Measurements from ENCODE around the gene NT5C2. TPM values are rescaled to one million over a fixed set of nuclear protein-coding genes. Genes with fewer than 3 reads are reported as not detected.
A peak's percentile ranks its signal among the peaks of the same experiment; 100 is the strongest.

The NT5C2 gene
- 84.2 and 106 TPM in 2 replicates for total RNA-seq (2021; fragmentation: NEBNext Ultra II Directional; extraction: Animal tissue kit (Norgen Biotek cat#: 25700))
- 29.4 and 35.2 TPM in 2 replicates for polyA plus RNA-seq (2011; rRNA removed)
- polyA plus RNA-seq (2011; cell fraction: cytosol; rRNA removed) = 37.8 TPM
- polyA plus RNA-seq (2011; cell fraction: nucleus; rRNA removed) = 26.9 TPM
- polyA plus RNA-seq (2012, experiment 1 of 2) = 26.4 to 80.7 TPM (median 34.4 TPM) in 4 replicates
- polyA plus RNA-seq (2012, experiment 2 of 2) = 6.6 TPM
- 46.5 TPM for polyA plus RNA-seq (2013, experiment 1 of 2)
- 43.0 TPM for polyA plus RNA-seq (2013, experiment 2 of 2)
- polyA minus RNA-seq (2011; rRNA and poly(A)+ RNA removed) = 40.1 and 47.7 TPM in 2 replicates
- 23.6 TPM for polyA minus RNA-seq (2011; cell fraction: cytosol; rRNA and poly(A)+ RNA removed)
- polyA minus RNA-seq (2011; cell fraction: nucleus; rRNA and poly(A)+ RNA removed) = 40.6 TPM
- long read RNA-seq, experiment 1, partial matches to known transcripts = 10 of 47 reads
- long read RNA-seq, experiment 1, other reads (novel, unspliced or antisense) = 34 of 47 reads
- long read RNA-seq, experiment 2, transcript NT5C2-201 (18 exons, 3,435 nt) = major isoform, 11 of 27 reads
- long read RNA-seq, experiment 2, partial matches to known transcripts = 1 of 27 reads
- long read RNA-seq, experiment 2, other reads (novel, unspliced or antisense) = 14 of 27 reads

DNA sequence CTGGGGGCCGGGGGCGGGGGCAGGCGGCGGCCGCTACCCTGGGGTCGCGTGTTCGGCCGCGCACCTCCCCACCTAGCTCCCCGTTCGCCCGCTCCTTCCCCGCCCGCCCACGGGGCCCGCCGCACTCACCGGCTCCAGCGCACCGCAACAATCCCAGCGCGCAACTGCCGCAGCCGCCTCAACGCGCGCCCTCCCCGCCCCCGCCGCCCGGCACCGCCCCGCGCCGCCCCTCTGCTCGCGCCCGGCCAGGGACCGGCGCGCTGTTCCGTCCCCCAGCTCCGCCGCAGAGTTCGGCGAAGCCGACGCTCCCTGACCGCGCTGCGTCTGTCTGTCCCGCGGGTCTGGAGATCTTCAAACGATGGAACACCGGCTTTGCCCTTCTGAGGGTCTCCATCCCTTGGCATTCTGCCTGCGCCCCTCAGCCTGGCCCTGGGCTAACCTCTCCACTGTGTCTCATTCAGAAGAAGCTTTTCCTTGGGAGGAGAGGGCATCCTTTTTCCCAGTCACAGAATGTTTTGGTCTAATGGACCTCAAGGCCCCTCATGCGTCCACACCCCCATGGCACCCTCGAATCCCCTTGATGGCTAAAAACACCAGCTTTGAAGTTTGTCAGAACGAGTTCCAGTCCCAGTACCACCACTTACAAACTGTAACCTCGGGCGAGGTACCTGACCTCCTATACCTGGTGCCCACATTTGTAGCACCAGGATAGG is at the start of gene NT5C2:
TSS of gene NT5C2 (minus strand) at position 166 of the 713 bp plus-strand sequence. CDS start 18,314 bp downstream, outside the sequence.
- no peaks in the 10 kb centered on the region for H3K36me3 ChIP-seq (ENCODE audit: control insufficient read depth in 2 of 4, insufficient read depth in 4 of 4, low read length in 3 of 4)
- H2BK15ac ChIP-seq (ENCODE audit: low read length) = peak within 1 kb of the TSS; percentile 6; the same call in 1 of the 2 replicates
- H3K23ac ChIP-seq (ENCODE audit: insufficient read length) = no peak within 1 kb of the TSS
- FAIRE-seq (no peak), DNase-seq (ENCODE audit: low read depth in 1 of 2, low spot score in 2 of 2) (peak in 1 of 2 experiments; percentile 86)
- H2BK120ac ChIP-seq (replicated peaks; ENCODE audit: low read depth, low read length) = peak within 1 kb of the TSS; percentile 3
- peaks cover 0 to 2% of the 10 kb centered on the region in 2 experiments for H4K20me1 ChIP-seq (replicated peaks in 1 of 2; ENCODE audit: control insufficient read depth in 1 of 2, insufficient read depth in 2 of 2, low read length in 2 of 2)
- peak within 1 kb of the TSS; percentile 99 for H2AFZ ChIP-seq (ENCODE audit: low read length)
- H4K8ac ChIP-seq (ENCODE audit: extremely low read depth, insufficient read depth, low read length) = peak within 1 kb of the TSS; percentile 94
- H3K56ac ChIP-seq (replicated peaks; ENCODE audit: insufficient read length, low read depth, low read length) = peak within 1 kb of the TSS; percentile 33
- H3K9me3 ChIP-seq (ENCODE audit: insufficient read depth in 2 of 2, low read depth in 1 of 2, low read length in 1 of 2) = no peaks in the 10 kb centered on the region
- peak within 1 kb of the TSS; percentile 8 for H3K4ac ChIP-seq (replicated peaks; ENCODE audit: insufficient read length, low read depth, low read length)
- ChIA-PET POLR2A (ENCODE audit: partially characterized antibody) (interaction anchor here (0.7 to 3.1 kb wide), 17 partner anchors 8 to 515 kb away, joined by 3 to 25 read pairs (median 5); partner anchors contain the start of gene INA), CTCF (ENCODE audit: partially characterized antibody) (interaction anchor here (1.0 to 5.0 kb wide), 6 partner anchors 25 to 51 kb away, joined by 3 to 29 read pairs (median 8); no protein-coding TSS in a partner anchor)
- WGBS, 2 experiments (ENCODE audit: extremely low coverage in 1 of 2, insufficient coverage in 1 of 2, insufficient read length in 1 of 2, insufficient replicate concordance in 2 of 2, low coverage in 1 of 2, low lambda C conversion rate in 2 of 2, missing lambda C conversion rate in 1 of 2) = 22% methylated on average over 23 of the region's 62 CpGs; no CpG with 5 or more reads in 1 of the 2 experiments
- 0 out of 2 replicates have a peak within 1 kb of the TSS, but pooled peaks have one; percentile 55 for H2AK5ac ChIP-seq (ENCODE audit: low read depth, low read length)
- peak within 1 kb of the TSS; percentile 78 for H2BK12ac ChIP-seq (ENCODE audit: low read depth, low read length)
- H3K79me2 ChIP-seq (ENCODE audit: control insufficient read depth in 1 of 2, insufficient read depth in 2 of 2, low read length in 2 of 2) = peaks cover 0 to 41% of the 10 kb centered on the region in 2 experiments; a peak in 3 of 4 replicates
- H2BK20ac ChIP-seq (ENCODE audit: low read length) = 0 out of 2 replicates have a peak within 1 kb of the TSS, but pooled peaks have one; percentile 16
- H3K9ac ChIP-seq (replicated peaks in 1 of 4; ENCODE audit: extremely low read depth in 1 of 4, low read depth in 3 of 4, low read length in 3 of 4) = peak within 1 kb of the TSS; percentile 70 to 91 (median 76)
- H3K27me3 ChIP-seq (replicated peaks in 1 of 4; ENCODE audit: control insufficient read depth in 3 of 4, extremely low read depth in 1 of 4, insufficient read depth in 3 of 4, low read length in 3 of 4) = peaks cover 0 to 6% (median 1%) of the 10 kb centered on the region in 4 experiments; a peak in 4 of 7 replicates
- H4K5ac ChIP-seq (ENCODE audit: insufficient read length, low read depth, low read length) = peak within 1 kb of the TSS; percentile 80
- H4K91ac ChIP-seq (replicated peaks; ENCODE audit: insufficient read length, low read length) = peak within 1 kb of the TSS; percentile 37
- peak within 1 kb of the TSS; percentile 76 for H3K27ac ChIP-seq (ENCODE audit: low read depth, low read length)
- peaks cover 4 to 15% (median 7%) of the 10 kb centered on the region in 4 experiments; a peak in 6 of 7 replicates for H3K4me1 ChIP-seq (replicated peaks in 1 of 4; ENCODE audit: control insufficient read depth in 3 of 4, insufficient read depth in 4 of 4, low read length in 3 of 4)
- H3K18ac ChIP-seq (ENCODE audit: extremely low read depth, low read length) = peak within 1 kb of the TSS; percentile 73
- H3K4me2 ChIP-seq (ENCODE audit: insufficient read depth in 1 of 2, low read depth in 2 of 2, low read length in 2 of 2) = peak within 1 kb of the TSS; percentile 87 to 88
- H3K79me1 ChIP-seq (ENCODE audit: low read depth, low read length) = no peaks in the 10 kb centered on the region; the same call in 1 of the 2 replicates
- H3K14ac ChIP-seq (ENCODE audit: insufficient read length) = no peak within 1 kb of the TSS
- peaks cover 5% of the 10 kb centered on the region for H3K23me2 ChIP-seq (ENCODE audit: low read depth, low read length)
- H3K4me3 ChIP-seq (ENCODE audit: extremely low read depth in 1 of 4, insufficient read depth in 2 of 4, low read depth in 3 of 4, low read length in 4 of 4) = peak within 1 kb of the TSS; percentile 86 to 90 (median 88)
- H2BK5ac ChIP-seq (ENCODE audit: low read depth, low read length) = peak within 1 kb of the TSS; percentile 78; the same call in 1 of the 2 replicates
- TF ChIP-seq YY1 (IDR thresholded peaks at IDR 0.05; ENCODE audit: low read depth, low read length) (peak; percentile 56; the same call in 1 of the 2 replicates), MAX (IDR thresholded peaks at IDR 0.05) (peak; percentile 39; the same call in 1 of the 2 replicates), SP1 (IDR thresholded peaks at IDR 0.05; ENCODE audit: low read depth, low read length) (0 out of 2 replicates have a peak, but pooled peaks have one; percentile 31), POU5F1 (IDR thresholded peaks at IDR 0.05; ENCODE audit: low read depth, low read length) (no peak), BCL11A (IDR thresholded peaks at IDR 0.05; ENCODE audit: low read depth in 2 of 2, low read length in 2 of 2) (no peak), POLR2A (IDR thresholded peaks at IDR 0.05; ENCODE audit: control extremely low read depth in 1 of 2, low read depth in 2 of 2, low read length in 2 of 2) (peak in 1 of 2 experiments; percentile 61; a peak in 2 of 3 replicates), SUZ12 (IDR thresholded peaks at IDR 0.05; ENCODE audit: low read length) (peak; percentile 37; the same call in 1 of the 2 replicates), KDM4A (IDR thresholded peaks at IDR 0.05; ENCODE audit: low read depth, low read length, severe bottlenecking) (peak; percentile 31)
